ENCODE measurements around the gene ANKRD13A. TPM values are rescaled to one million over a fixed set of nuclear protein-coding genes. Genes with fewer than 3 reads are reported as not detected.

The ANKRD13A gene
- total RNA-seq, 1 experiment from 2014 or later: 19.9 TPM

GRCh38 chr12:110012137-110012536, 12.9 kb downstream of the ANKRD13A start:
- H3K36me3 ChIP-seq (ENCODE audit: control insufficient read depth in 1 of 2, insufficient read depth in 2 of 2, low read length in 2 of 2): peaks cover 3 to 6% of the 10 kb centered on the region in 2 experiments; a peak in 1 of 4 replicates
- no peak for ATAC-seq
- TF ChIP-seq CTCF (IDR thresholded peaks at IDR 0.05 in 2 of 3, conservative IDR thresholded peaks at IDR 0.05 in 1 of 3; ENCODE audit: borderline replicate concordance in 1 of 3, insufficient read depth in 1 of 3, low read depth in 2 of 3, low read length in 2 of 3) (no peak), YY1 (IDR thresholded peaks at IDR 0.05; ENCODE audit: extremely low read depth, insufficient replicate concordance, low read depth, low read length) (no peak), ATF3 (IDR thresholded peaks at IDR 0.05) (no peak), RAD21 (IDR thresholded peaks at IDR 0.05; ENCODE audit: low read depth) (no peak), FOSL1 (IDR thresholded peaks at IDR 0.05; ENCODE audit: low read depth) (no peak), MAX (IDR thresholded peaks at IDR 0.05) (no peak), EZH2phosphoT487 (IDR thresholded peaks at IDR 0.05; ENCODE audit: borderline replicate concordance) (no peak), POLR2AphosphoS5 (IDR thresholded peaks at IDR 0.05; ENCODE audit: low read depth, low read length) (no peak), CEBPB (IDR thresholded peaks at IDR 0.05; ENCODE audit: low read depth) (no peak), EZH2 (IDR thresholded peaks at IDR 0.05) (no peak), SRF (IDR thresholded peaks at IDR 0.05; ENCODE audit: low read depth) (no peak), JUND (IDR thresholded peaks at IDR 0.05) (no peak), CBX3 (IDR thresholded peaks at IDR 0.05; ENCODE audit: low read depth) (no peak)
- ChIA-PET POLR2A (no interaction called here), CTCF (no interaction called here), RAD21 (ENCODE audit: low non-redundant PET in 1 of 2, low total read pairs in 2 of 2, uncharacterized antibody in 2 of 2, unreplicated experiment in 2 of 2) (no interaction called here)
- H3K27ac ChIP-seq (ENCODE audit: low read depth, low read length): no peak overlapping the region
- DNase-seq (ENCODE audit: low read depth, low spot score): no peak
- H3K9me3 ChIP-seq (ENCODE audit: control insufficient read depth in 1 of 2, insufficient read depth in 1 of 2, low read depth in 1 of 2, low read length in 2 of 2): no peaks in the 10 kb centered on the region
- H3K79me2 ChIP-seq (ENCODE audit: insufficient read depth, low read length): peaks cover 14% of the 10 kb centered on the region
- no peak overlapping the region for H3K4me3 ChIP-seq (replicated peaks in 1 of 2; ENCODE audit: low read depth in 1 of 2, low read length in 2 of 2)
- no peak overlapping the region for H3K4me2 ChIP-seq (ENCODE audit: low read length)
- intact Hi-C loops (cut with micrococcal nuclease): no loop called here
- no peaks in the 10 kb centered on the region for H3K27me3 ChIP-seq (ENCODE audit: insufficient read depth, low read length)
- H3K9me2 ChIP-seq (ENCODE audit: insufficient read depth): no peaks in the 10 kb centered on the region
- no peak overlapping the region for H2AFZ ChIP-seq (ENCODE audit: low read depth, low read length, poor library complexity, severe bottlenecking)
- no TSS peak for BruUV-seq (replicated peaks)
- no peaks in the 10 kb centered on the region for H4K20me1 ChIP-seq (ENCODE audit: insufficient read depth)
- H3K9ac ChIP-seq (ENCODE audit: low read length): no peak overlapping the region
- H3K4me1 ChIP-seq (ENCODE audit: control insufficient read depth in 1 of 2, insufficient read depth in 2 of 2, low read length in 2 of 2): no peaks in the 10 kb centered on the region
